OCI-LY7 (cell line): ENCODE data around the gene DOCK4.

ENCODE experiments used
- EZH2phosphoT487 ChIP-seq: fragments of 200-600 bp; sonication (generic); IDR thresholded peaks from 2 replicates; pipeline ENCODE4 v1.6.1; 2018; ENCODE audit warnings: low read depth, borderline replicate concordance, mild to moderate bottlenecking, mixed run types, antibody characterized with exemption, low read length, moderate library complexity, mixed read lengths
- TF ChIP-seq, protein P1 (sequence below): fragments of 200-600 bp; sonication (generic); conservative IDR thresholded peaks from 2 replicates; pipeline ENCODE4 v1.5.1; 2014; ENCODE audit warnings: mild to moderate bottlenecking, antibody characterized with exemption, low read length, moderate library complexity, mixed read lengths

- TF ChIP-seq, protein P1, sequence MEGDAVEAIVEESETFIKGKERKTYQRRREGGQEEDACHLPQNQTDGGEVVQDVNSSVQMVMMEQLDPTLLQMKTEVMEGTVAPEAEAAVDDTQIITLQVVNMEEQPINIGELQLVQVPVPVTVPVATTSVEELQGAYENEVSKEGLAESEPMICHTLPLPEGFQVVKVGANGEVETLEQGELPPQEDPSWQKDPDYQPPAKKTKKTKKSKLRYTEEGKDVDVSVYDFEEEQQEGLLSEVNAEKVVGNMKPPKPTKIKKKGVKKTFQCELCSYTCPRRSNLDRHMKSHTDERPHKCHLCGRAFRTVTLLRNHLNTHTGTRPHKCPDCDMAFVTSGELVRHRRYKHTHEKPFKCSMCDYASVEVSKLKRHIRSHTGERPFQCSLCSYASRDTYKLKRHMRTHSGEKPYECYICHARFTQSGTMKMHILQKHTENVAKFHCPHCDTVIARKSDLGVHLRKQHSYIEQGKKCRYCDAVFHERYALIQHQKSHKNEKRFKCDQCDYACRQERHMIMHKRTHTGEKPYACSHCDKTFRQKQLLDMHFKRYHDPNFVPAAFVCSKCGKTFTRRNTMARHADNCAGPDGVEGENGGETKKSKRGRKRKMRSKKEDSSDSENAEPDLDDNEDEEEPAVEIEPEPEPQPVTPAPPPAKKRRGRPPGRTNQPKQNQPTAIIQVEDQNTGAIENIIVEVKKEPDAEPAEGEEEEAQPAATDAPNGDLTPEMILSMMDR: no peak
- TF ChIP-seq EZH2phosphoT487: no peak
These were observed 55.2 kb downstream of the DOCK4 start for GRCh38 chr7:112150823-112151641.
